GM18951 (cell line): Measurements from ENCODE around the gene ME3.

Experiments
- POLR2A ChIP-seq: IDR thresholded peaks from 4 replicates; pipeline ENCODE4 v1.6.1; 2011; ENCODE audit warnings: mild to moderate bottlenecking; ENCODE audit not compliant: insufficient read length, insufficient read depth; ENCODE audit errors: extremely low read depth
- in situ Hi-C: fragments of 300-500 bp; cut with MboI; formaldehyde crosslinking; loops from one replicate; pipeline ENCODE4 v1.12.0; 2022; ENCODE audit warnings: low sequenced_read_pairs, mixed read lengths, inconsistent platforms; ENCODE audit not compliant: unreplicated experiment

ME3 gene

GRCh38 chr11:86502137-86502642, 170.2 kb downstream of the ME3 start:
- TF ChIP-seq POLR2A = no peak
- in situ Hi-C loops = no loop called here

GRCh38 chr11:86500500-86501140, 171.8 kb downstream of the ME3 start:
- in situ Hi-C loops = no loop called here
- TF ChIP-seq POLR2A = no peak

GRCh38 chr11:86499723-86500129, 172.7 kb downstream of the ME3 start:
- TF ChIP-seq POLR2A = no peak
- in situ Hi-C loops = no loop called here

GRCh38 chr11:86497836-86498235, 174.6 kb downstream of the ME3 start:
- no peak for TF ChIP-seq POLR2A
- in situ Hi-C loops = no loop called here

- in situ Hi-C loops = no loop called here
- TF ChIP-seq POLR2A = no peak
These were observed 175.1 kb downstream of the ME3 start for GRCh38 chr11:86497310-86497709.

- TF ChIP-seq POLR2A = no peak
- in situ Hi-C loops = no loop called here
These were observed 177.1 kb downstream of the ME3 start for GRCh38 chr11:86495351-86495750.

- TF ChIP-seq POLR2A = no peak
- in situ Hi-C loops = no loop called here
These were observed 179.9 kb downstream of the ME3 start for GRCh38 chr11:86492370-86493010.

- TF ChIP-seq POLR2A = no peak
- in situ Hi-C loops = no loop called here
These were observed 181.4 kb downstream of the ME3 start for GRCh38 chr11:86491027-86491426.

GRCh38 chr11:86490582-86490981, 181.8 kb downstream of the ME3 start:
- TF ChIP-seq POLR2A = no peak
- in situ Hi-C loops = no loop called here

GRCh38 chr11:86489442-86489841, 183.0 kb downstream of the ME3 start:
- TF ChIP-seq POLR2A = no peak
- in situ Hi-C loops = no loop called here

- in situ Hi-C loops = no loop called here
- TF ChIP-seq POLR2A = no peak
These were observed 183.9 kb downstream of the ME3 start for GRCh38 chr11:86488553-86488952.

GRCh38 chr11:86487671-86488070, 184.7 kb downstream of the ME3 start:
- TF ChIP-seq POLR2A = no peak
- in situ Hi-C loops = no loop called here

- in situ Hi-C loops = no loop called here
- TF ChIP-seq POLR2A = no peak
These were observed 186.0 kb downstream of the ME3 start for GRCh38 chr11:86486261-86487030.
